Mesenchymal stem cell (in vitro differentiated cells and primary cell): ENCODE measurements around the gene DCBLD2.
A peak's percentile ranks its signal among the peaks of the same experiment; 100 is the strongest.

Experiments used
- DNase-seq: peaks from one replicate; pipeline ENCODE4 v3.0.0-alpha.2; 2013
- H2AFZ ChIP-seq: one replicate; pipeline ENCODE4 v1.6.1; 2013; ENCODE audit warnings: low read depth, mild to moderate bottlenecking, control low read depth, inconsistent platforms, low read length, moderate library complexity
- H2AK5ac ChIP-seq: 2 replicates; pipeline ENCODE4 v1.6.1; 2013; ENCODE audit warnings: low read length, moderate library complexity, mild to moderate bottlenecking, inconsistent platforms; ENCODE audit not compliant: severe bottlenecking
- H2BK120ac ChIP-seq: one replicate; pipeline ENCODE4 v1.6.1; 2013; ENCODE audit warnings: low read depth, mild to moderate bottlenecking, inconsistent platforms, low read length, moderate library complexity
- H2BK12ac ChIP-seq, 2 experiments: one replicate each; pipeline ENCODE4 v1.6.1; 2013; ENCODE audit warnings: inconsistent platforms in 2 of 2, low read length in 2 of 2, mild to moderate bottlenecking in 2 of 2, moderate library complexity in 2 of 2, control low read depth in 1 of 2
- H2BK15ac ChIP-seq: one replicate; pipeline ENCODE4 v1.6.1; 2013; ENCODE audit warnings: mild to moderate bottlenecking, low read depth, inconsistent platforms; ENCODE audit not compliant: poor library complexity, severe bottlenecking
- H2BK5ac ChIP-seq: 2 replicates; pipeline ENCODE4 v1.6.1; 2013; ENCODE audit warnings: low read depth, mild to moderate bottlenecking, low read length, control low read depth, inconsistent platforms; ENCODE audit not compliant: poor library complexity, severe bottlenecking
- H3K14ac ChIP-seq, 2 experiments: one replicate each; pipeline ENCODE4 v1.6.1; 2013; ENCODE audit warnings: inconsistent platforms in 2 of 2, low read length in 2 of 2, control low read depth in 1 of 2, mild to moderate bottlenecking in 1 of 2, moderate library complexity in 1 of 2
- H3K18ac ChIP-seq, 2 experiments: one replicate each; pipeline ENCODE4 v1.6.1; 2013; ENCODE audit warnings: inconsistent platforms in 2 of 2, low read length in 2 of 2, control low read depth in 1 of 2, low read depth in 1 of 2, mild to moderate bottlenecking in 1 of 2
- H3K23ac ChIP-seq, 2 experiments: one replicate each; pipeline ENCODE4 v1.6.1; 2013; ENCODE audit warnings: inconsistent platforms in 2 of 2, low read length in 2 of 2, mild to moderate bottlenecking in 2 of 2, moderate library complexity in 2 of 2, control low read depth in 1 of 2
- H3K27ac ChIP-seq: 2 replicates; pipeline ENCODE4 v1.5.1; 2013; ENCODE audit warnings: mild to moderate bottlenecking, moderate library complexity, low read length, control low read depth, inconsistent platforms; ENCODE audit not compliant: poor library complexity, severe bottlenecking
- H3K27me3 ChIP-seq, 2 experiments: 2 replicates each; pipeline versions ENCODE4 v1.6.1 to v1.7.0; 2013; ENCODE audit warnings: low read length in 2 of 2, mild to moderate bottlenecking in 2 of 2, moderate library complexity in 2 of 2, control low read depth in 1 of 2, inconsistent platforms in 1 of 2; ENCODE audit not compliant: control insufficient read depth in 1 of 2, insufficient read depth in 1 of 2
- H3K36me3 ChIP-seq, 2 experiments: 2 replicates each; pipeline versions ENCODE4 v1.6.1 to v1.7.0; 2013; ENCODE audit warnings: low read length in 2 of 2, control low read depth in 1 of 2, inconsistent platforms in 1 of 2, low read depth in 1 of 2, mild to moderate bottlenecking in 1 of 2; ENCODE audit not compliant: insufficient read depth in 2 of 2, control insufficient read depth in 1 of 2
- H3K4ac ChIP-seq, 2 experiments: one replicate each; pipeline ENCODE4 v1.6.1; 2013; ENCODE audit warnings: inconsistent platforms in 2 of 2, low read length in 2 of 2, mild to moderate bottlenecking in 2 of 2, moderate library complexity in 2 of 2, control low read depth in 1 of 2, low read depth in 1 of 2
- H3K4me1 ChIP-seq: 2 replicates; pipeline ENCODE4 v1.6.1; 2013; ENCODE audit warnings: low read depth, low read length, control low read depth; ENCODE audit not compliant: control insufficient read depth, insufficient read depth
- H3K4me2 ChIP-seq: 2 replicates; pipeline ENCODE4 v1.6.1; 2013; ENCODE audit warnings: low read length, mild to moderate bottlenecking, inconsistent platforms; ENCODE audit not compliant: poor library complexity, severe bottlenecking
- H3K4me3 ChIP-seq, 2 experiments: 2 replicates each; pipeline versions ENCODE4 v1.5.1 to v1.7.0; 2013; ENCODE audit warnings: low read length in 2 of 2, mild to moderate bottlenecking in 2 of 2, control low read depth in 1 of 2, low read depth in 1 of 2; ENCODE audit not compliant: insufficient read depth in 1 of 2
- H3K79me1 ChIP-seq: replicated peaks from 2 replicates; pipeline ENCODE4 v1.6.1; 2013; ENCODE audit warnings: mild to moderate bottlenecking, control low read depth, low read length, inconsistent platforms; ENCODE audit not compliant: poor library complexity, severe bottlenecking
- H3K9ac ChIP-seq: 2 replicates; pipeline ENCODE4 v1.7.0; 2013; ENCODE audit warnings: mild to moderate bottlenecking, low read length, moderate library complexity
- H3K9me3 ChIP-seq: 2 replicates; pipeline ENCODE4 v1.7.0; 2013; ENCODE audit warnings: mild to moderate bottlenecking, low read length; ENCODE audit not compliant: control insufficient read depth
- H4K8ac ChIP-seq: one replicate; pipeline ENCODE4 v1.6.1; 2013; ENCODE audit warnings: inconsistent platforms, mild to moderate bottlenecking, low read length, moderate library complexity
- H4K91ac ChIP-seq: one replicate; pipeline ENCODE4 v1.6.1; 2013; ENCODE audit warnings: mild to moderate bottlenecking, low read length, inconsistent platforms
- WGBS: methylation state at CpG from one replicate; pipeline ENCODE4 v1.1.7; 2013; ENCODE audit warnings: mixed read lengths; 5-methylcytosine and 5-hydroxymethylcytosine counted together

Gene DCBLD2

GRCh38 chr3:98777286-98777685 lies 124.2 kb downstream of the DCBLD2 start:
- H3K14ac ChIP-seq: peak overlapping the region in 1 of 2 experiments; percentile 49
- H3K18ac ChIP-seq: no peak overlapping the region
- no peak overlapping the region for H2BK120ac ChIP-seq
- no peak overlapping the region for H4K91ac ChIP-seq
- no peak overlapping the region for H3K4me3 ChIP-seq
- peak overlapping the region in 1 of 2 experiments; percentile 41 for H3K23ac ChIP-seq
- peak overlapping the region; percentile 18 for H3K9ac ChIP-seq
- H2AFZ ChIP-seq: no peak overlapping the region
- H3K4ac ChIP-seq: peak overlapping the region in 1 of 2 experiments; percentile 67
- H2AK5ac ChIP-seq: peak overlapping the region; percentile 80
- peaks cover 4% of the 10 kb centered on the region for H3K4me1 ChIP-seq
- H3K4me2 ChIP-seq: no peak overlapping the region
- H2BK15ac ChIP-seq: no peak overlapping the region
- H3K79me1 ChIP-seq: no peaks in the 10 kb centered on the region
- no peak overlapping the region for H2BK5ac ChIP-seq
- H4K8ac ChIP-seq: no peak overlapping the region
- peak overlapping the region; percentile 18 for H3K27ac ChIP-seq
- no peak for DNase-seq
- H3K9me3 ChIP-seq: no peaks in the 10 kb centered on the region
- H2BK12ac ChIP-seq: peak overlapping the region in 1 of 2 experiments; percentile 45
- H3K36me3 ChIP-seq: no peaks in the 10 kb centered on the region
- H3K27me3 ChIP-seq: no peaks in the 10 kb centered on the region
- 95% methylated on average over 2 of the region's 2 CpGs for WGBS

- no peak overlapping the region for H2AFZ ChIP-seq
- H3K27me3 ChIP-seq: no peaks in the 10 kb centered on the region
- H3K79me1 ChIP-seq: no peaks in the 10 kb centered on the region
- no peak overlapping the region for H3K18ac ChIP-seq
- no peak overlapping the region for H3K9ac ChIP-seq
- no peak overlapping the region for H3K4ac ChIP-seq
- no peak overlapping the region for H2BK120ac ChIP-seq
- no peak overlapping the region for H3K27ac ChIP-seq
- DNase-seq: no peak
- no peak overlapping the region for H3K14ac ChIP-seq
- no peak overlapping the region for H2BK15ac ChIP-seq
- no peak overlapping the region for H2AK5ac ChIP-seq
- H3K4me2 ChIP-seq: no peak overlapping the region
- H3K4me3 ChIP-seq: no peak overlapping the region
- no peak overlapping the region for H4K91ac ChIP-seq
- no peak overlapping the region for H2BK5ac ChIP-seq
- peaks cover 3% of the 10 kb centered on the region for H3K4me1 ChIP-seq
- no peak overlapping the region for H2BK12ac ChIP-seq
- no peaks in the 10 kb centered on the region for H3K9me3 ChIP-seq
- no peaks in the 10 kb centered on the region for H3K36me3 ChIP-seq
- no peak overlapping the region for H4K8ac ChIP-seq
- H3K23ac ChIP-seq: no peak overlapping the region
These were observed 125.4 kb downstream of the DCBLD2 start for GRCh38 chr3:98776140-98776493.

- Histone ChIP-seq H2BK12ac (no peak overlapping the region), H3K27ac (no peak overlapping the region), H2BK5ac (no peak overlapping the region), H3K9ac (no peak overlapping the region), H3K79me1 (no peaks in the 10 kb centered on the region), H3K4me3 (no peak overlapping the region), H3K36me3 (no peaks in the 10 kb centered on the region), H3K18ac (no peak overlapping the region), H2BK15ac (no peak overlapping the region), H4K8ac (no peak overlapping the region), H3K14ac (no peak overlapping the region), H3K4ac (no peak overlapping the region), H3K23ac (no peak overlapping the region), H4K91ac (peak overlapping the region; percentile 22), H3K4me1 (peaks cover 3% of the 10 kb centered on the region), H2AK5ac (no peak overlapping the region), H3K4me2 (no peak overlapping the region), H2AFZ (no peak overlapping the region), H3K27me3 (no peaks in the 10 kb centered on the region), H3K9me3 (no peaks in the 10 kb centered on the region), H2BK120ac (no peak overlapping the region)
- no peak for DNase-seq
- 100% methylated on average over 1 of the region's 3 CpGs for WGBS
These were observed 125.9 kb downstream of the DCBLD2 start for GRCh38 chr3:98775459-98776139.

GRCh38 chr3:98772022-98772421 lies 129.5 kb downstream of the DCBLD2 start:
- Histone ChIP-seq H3K4me1 (peaks cover 2% of the 10 kb centered on the region), H3K4me2 (no peak overlapping the region), H3K27ac (no peak overlapping the region), H3K18ac (no peak overlapping the region), H2AFZ (no peak overlapping the region), H3K36me3 (no peaks in the 10 kb centered on the region), H2BK12ac (no peak overlapping the region), H3K9me3 (no peaks in the 10 kb centered on the region), H2BK15ac (no peak overlapping the region), H2BK120ac (no peak overlapping the region), H3K79me1 (no peaks in the 10 kb centered on the region), H3K4me3 (no peak overlapping the region), H3K27me3 (no peaks in the 10 kb centered on the region), H4K91ac (no peak overlapping the region), H2AK5ac (no peak overlapping the region), H2BK5ac (no peak overlapping the region), H3K23ac (no peak overlapping the region), H3K14ac (no peak overlapping the region), H3K9ac (no peak overlapping the region), H4K8ac (no peak overlapping the region), H3K4ac (no peak overlapping the region)
- no peak for DNase-seq
- WGBS: 100% methylated on average over 2 of the region's 2 CpGs
